ENCODE measurements around the gene DYNC1H1.

DNA sequence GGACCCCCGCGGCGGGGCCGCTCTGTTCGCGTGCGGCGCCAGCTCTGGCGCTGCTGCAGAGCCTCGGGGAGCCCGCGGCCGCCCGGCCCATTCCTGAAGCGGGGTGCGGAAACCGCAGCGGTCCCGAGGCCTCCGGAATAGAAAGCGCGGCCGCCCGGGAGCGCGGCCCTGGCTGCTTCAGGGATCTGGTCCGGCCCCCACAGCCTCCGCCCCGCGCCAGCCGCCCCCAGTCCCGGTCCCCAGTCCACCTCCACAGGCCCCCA is 122.3 kb downstream of the DYNC1H1 start:
- TF ChIP-seq, protein P1, sequence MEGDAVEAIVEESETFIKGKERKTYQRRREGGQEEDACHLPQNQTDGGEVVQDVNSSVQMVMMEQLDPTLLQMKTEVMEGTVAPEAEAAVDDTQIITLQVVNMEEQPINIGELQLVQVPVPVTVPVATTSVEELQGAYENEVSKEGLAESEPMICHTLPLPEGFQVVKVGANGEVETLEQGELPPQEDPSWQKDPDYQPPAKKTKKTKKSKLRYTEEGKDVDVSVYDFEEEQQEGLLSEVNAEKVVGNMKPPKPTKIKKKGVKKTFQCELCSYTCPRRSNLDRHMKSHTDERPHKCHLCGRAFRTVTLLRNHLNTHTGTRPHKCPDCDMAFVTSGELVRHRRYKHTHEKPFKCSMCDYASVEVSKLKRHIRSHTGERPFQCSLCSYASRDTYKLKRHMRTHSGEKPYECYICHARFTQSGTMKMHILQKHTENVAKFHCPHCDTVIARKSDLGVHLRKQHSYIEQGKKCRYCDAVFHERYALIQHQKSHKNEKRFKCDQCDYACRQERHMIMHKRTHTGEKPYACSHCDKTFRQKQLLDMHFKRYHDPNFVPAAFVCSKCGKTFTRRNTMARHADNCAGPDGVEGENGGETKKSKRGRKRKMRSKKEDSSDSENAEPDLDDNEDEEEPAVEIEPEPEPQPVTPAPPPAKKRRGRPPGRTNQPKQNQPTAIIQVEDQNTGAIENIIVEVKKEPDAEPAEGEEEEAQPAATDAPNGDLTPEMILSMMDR (IDR thresholded peaks at IDR 0.05): no peak
- TF ChIP-seq NFE2L1 (CRISPR knock-in tag; IDR thresholded peaks at IDR 0.05): no peak
- no peak for TF ChIP-seq TEAD4 (CRISPR knock-in tag; IDR thresholded peaks at IDR 0.05)
- TF ChIP-seq, protein P2, sequence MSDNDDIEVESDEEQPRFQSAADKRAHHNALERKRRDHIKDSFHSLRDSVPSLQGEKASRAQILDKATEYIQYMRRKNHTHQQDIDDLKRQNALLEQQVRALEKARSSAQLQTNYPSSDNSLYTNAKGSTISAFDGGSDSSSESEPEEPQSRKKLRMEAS (CRISPR knock-in tag; IDR thresholded peaks at IDR 0.05): no peak
- no peak for TF ChIP-seq ZNF138 (CRISPR knock-in tag; conservative IDR thresholded peaks at IDR 0.05)
- TF ChIP-seq ZNF121 (CRISPR knock-in tag; IDR thresholded peaks at IDR 0.05): no peak
- TF ChIP-seq, protein P3, sequence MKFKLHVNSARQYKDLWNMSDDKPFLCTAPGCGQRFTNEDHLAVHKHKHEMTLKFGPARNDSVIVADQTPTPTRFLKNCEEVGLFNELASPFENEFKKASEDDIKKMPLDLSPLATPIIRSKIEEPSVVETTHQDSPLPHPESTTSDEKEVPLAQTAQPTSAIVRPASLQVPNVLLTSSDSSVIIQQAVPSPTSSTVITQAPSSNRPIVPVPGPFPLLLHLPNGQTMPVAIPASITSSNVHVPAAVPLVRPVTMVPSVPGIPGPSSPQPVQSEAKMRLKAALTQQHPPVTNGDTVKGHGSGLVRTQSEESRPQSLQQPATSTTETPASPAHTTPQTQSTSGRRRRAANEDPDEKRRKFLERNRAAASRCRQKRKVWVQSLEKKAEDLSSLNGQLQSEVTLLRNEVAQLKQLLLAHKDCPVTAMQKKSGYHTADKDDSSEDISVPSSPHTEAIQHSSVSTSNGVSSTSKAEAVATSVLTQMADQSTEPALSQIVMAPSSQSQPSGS (CRISPR knock-in tag; IDR thresholded peaks at IDR 0.05; ENCODE audit: borderline replicate concordance, low read depth): no peak
- TF ChIP-seq, protein P4, sequence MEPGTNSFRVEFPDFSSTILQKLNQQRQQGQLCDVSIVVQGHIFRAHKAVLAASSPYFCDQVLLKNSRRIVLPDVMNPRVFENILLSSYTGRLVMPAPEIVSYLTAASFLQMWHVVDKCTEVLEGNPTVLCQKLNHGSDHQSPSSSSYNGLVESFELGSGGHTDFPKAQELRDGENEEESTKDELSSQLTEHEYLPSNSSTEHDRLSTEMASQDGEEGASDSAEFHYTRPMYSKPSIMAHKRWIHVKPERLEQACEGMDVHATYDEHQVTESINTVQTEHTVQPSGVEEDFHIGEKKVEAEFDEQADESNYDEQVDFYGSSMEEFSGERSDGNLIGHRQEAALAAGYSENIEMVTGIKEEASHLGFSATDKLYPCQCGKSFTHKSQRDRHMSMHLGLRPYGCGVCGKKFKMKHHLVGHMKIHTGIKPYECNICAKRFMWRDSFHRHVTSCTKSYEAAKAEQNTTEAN (CRISPR knock-in tag; IDR thresholded peaks at IDR 0.05): peak; percentile 66; the same call in 1 of the 2 replicates
- TF ChIP-seq, protein P5, sequence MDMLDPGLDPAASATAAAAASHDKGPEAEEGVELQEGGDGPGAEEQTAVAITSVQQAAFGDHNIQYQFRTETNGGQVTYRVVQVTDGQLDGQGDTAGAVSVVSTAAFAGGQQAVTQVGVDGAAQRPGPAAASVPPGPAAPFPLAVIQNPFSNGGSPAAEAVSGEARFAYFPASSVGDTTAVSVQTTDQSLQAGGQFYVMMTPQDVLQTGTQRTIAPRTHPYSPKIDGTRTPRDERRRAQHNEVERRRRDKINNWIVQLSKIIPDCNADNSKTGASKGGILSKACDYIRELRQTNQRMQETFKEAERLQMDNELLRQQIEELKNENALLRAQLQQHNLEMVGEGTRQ (CRISPR knock-in tag; IDR thresholded peaks at IDR 0.05): no peak
- TF ChIP-seq, protein P6, sequence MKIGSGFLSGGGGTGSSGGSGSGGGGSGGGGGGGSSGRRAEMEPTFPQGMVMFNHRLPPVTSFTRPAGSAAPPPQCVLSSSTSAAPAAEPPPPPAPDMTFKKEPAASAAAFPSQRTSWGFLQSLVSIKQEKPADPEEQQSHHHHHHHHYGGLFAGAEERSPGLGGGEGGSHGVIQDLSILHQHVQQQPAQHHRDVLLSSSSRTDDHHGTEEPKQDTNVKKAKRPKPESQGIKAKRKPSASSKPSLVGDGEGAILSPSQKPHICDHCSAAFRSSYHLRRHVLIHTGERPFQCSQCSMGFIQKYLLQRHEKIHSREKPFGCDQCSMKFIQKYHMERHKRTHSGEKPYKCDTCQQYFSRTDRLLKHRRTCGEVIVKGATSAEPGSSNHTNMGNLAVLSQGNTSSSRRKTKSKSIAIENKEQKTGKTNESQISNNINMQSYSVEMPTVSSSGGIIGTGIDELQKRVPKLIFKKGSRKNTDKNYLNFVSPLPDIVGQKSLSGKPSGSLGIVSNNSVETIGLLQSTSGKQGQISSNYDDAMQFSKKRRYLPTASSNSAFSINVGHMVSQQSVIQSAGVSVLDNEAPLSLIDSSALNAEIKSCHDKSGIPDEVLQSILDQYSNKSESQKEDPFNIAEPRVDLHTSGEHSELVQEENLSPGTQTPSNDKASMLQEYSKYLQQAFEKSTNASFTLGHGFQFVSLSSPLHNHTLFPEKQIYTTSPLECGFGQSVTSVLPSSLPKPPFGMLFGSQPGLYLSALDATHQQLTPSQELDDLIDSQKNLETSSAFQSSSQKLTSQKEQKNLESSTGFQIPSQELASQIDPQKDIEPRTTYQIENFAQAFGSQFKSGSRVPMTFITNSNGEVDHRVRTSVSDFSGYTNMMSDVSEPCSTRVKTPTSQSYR (CRISPR knock-in tag; IDR thresholded peaks at IDR 0.05): no peak
- no peak for TF ChIP-seq ZNF423 (CRISPR knock-in tag; IDR thresholded peaks at IDR 0.05)
- TF ChIP-seq CREM (CRISPR knock-in tag; IDR thresholded peaks at IDR 0.05): no peak
- TF ChIP-seq ETV6 (CRISPR knock-in tag; IDR thresholded peaks at IDR 0.05): no peak
